ENCODE measurements around the gene SENP1.

GRCh38 chr12:48004053-48004941 is 101.6 kb downstream of the SENP1 start, which contains the start of gene COL2A1:
- TF ChIP-seq ZNF274 (IDR thresholded peaks at IDR 0.05; ENCODE audit: low read depth, low read length), result no peak
- no peak for TF ChIP-seq YY1 (IDR thresholded peaks at IDR 0.05; ENCODE audit: insufficient read depth, insufficient read length)
- peak; percentile 32 for TF ChIP-seq SUZ12 (IDR thresholded peaks at IDR 0.05; ENCODE audit: extremely low read depth, insufficient read depth, insufficient read length)

Data from NT2/D1 (cell line).